Testis (tissue), 3 donors: ENCODE results near the gene PNMA8B. TPM values are rescaled to one million over a fixed set of nuclear protein-coding genes. Genes with fewer than 3 reads are reported as not detected.

ENCODE experiments used
- DNase-seq: peaks from one replicate; pipeline ENCODE4 v3.0.0-alpha.2; 2019
- H3K27ac ChIP-seq, 2 donors: fragments of 200-600 bp; sonication (generic); one replicate each; pipeline ENCODE4 v1.5.1; 2019
- H3K27me3 ChIP-seq: fragments of 200-600 bp; sonication (generic); one replicate; pipeline ENCODE4 v1.5.1; 2019
- H3K36me3 ChIP-seq: fragments of 200-600 bp; sonication (generic); one replicate; pipeline ENCODE4 v1.5.1; 2017; ENCODE audit warnings: low read depth; ENCODE audit errors: missing control alignments
- H3K4me1 ChIP-seq: fragments of 200-600 bp; sonication (generic); one replicate; pipeline ENCODE4 v1.5.1; 2019
- H3K4me3 ChIP-seq, 2 donors: fragments of 200-600 bp; sonication (generic); one replicate each; pipeline ENCODE4 v1.5.1; 2017 to 2019
- H3K9me3 ChIP-seq: fragments of 200-600 bp; sonication (generic); one replicate; pipeline ENCODE4 v1.5.1; 2017
- POLR2A ChIP-seq: fragments of 450-650 bp; IDR thresholded peaks from one replicate; pipeline ENCODE4 v1.6.1; 2017; ENCODE audit warnings: antibody characterized with exemption, mild to moderate bottlenecking, moderate library complexity
- WGBS, 2 donors: methylation state at CpG; one replicate each; pipeline ENCODE4 v1.1.5; 2018; 5-methylcytosine and 5-hydroxymethylcytosine counted together
- intact Hi-C: fragments of 100-400 bp; cut with DNase I; formaldehyde crosslinking; loops from one replicate; pipeline ENCODE4 v1.15.1; 2023; ENCODE audit warnings: low total_unique reads
- polyA plus RNA-seq: library from polyadenylated mRNA; stranded (reverse); fragments of 350-450 nt; fragmentation: Illumina TruSeq; extraction: RNeasy Lipid Tissue Mini Kit (QIAGEN cat#74804); gene quantifications from one replicate; pipeline ENCODE4 v1.2.3, GENCODE V29; 2014; ENCODE audit warnings: low read depth, low replicate concordance; ENCODE audit not compliant: insufficient read depth
- total RNA-seq, 2 donors: library from RNA; depleted of rRNA; stranded (reverse); fragments of >200 nt; gene quantifications; one replicate each; pipeline ENCODE4 v1.2.3, GENCODE V29; 2016
- TF ChIP-seq, protein P1 (sequence below), 3 experiments: fragments of 450-650 bp in 2 of 3; fragments of 200-600 bp in 1 of 3; sonication (generic) in 1 of 3; IDR thresholded peaks; one replicate each; pipeline ENCODE4 v1.5.1; 2016 to 2019; ENCODE audit warnings: antibody characterized with exemption in 3 of 3, mild to moderate bottlenecking in 2 of 3, moderate library complexity in 1 of 3

PNMA8B gene
- total and polyA plus RNA-seq, 3 donors from 2014 or later, result 1.6 to 3.1 (median 3.1) TPM

GRCh38 chr19:46496304-46496703 lies 637 bp upstream of the PNMA8B start:
- TF ChIP-seq POLR2A, result no peak
- TF ChIP-seq, protein P1, sequence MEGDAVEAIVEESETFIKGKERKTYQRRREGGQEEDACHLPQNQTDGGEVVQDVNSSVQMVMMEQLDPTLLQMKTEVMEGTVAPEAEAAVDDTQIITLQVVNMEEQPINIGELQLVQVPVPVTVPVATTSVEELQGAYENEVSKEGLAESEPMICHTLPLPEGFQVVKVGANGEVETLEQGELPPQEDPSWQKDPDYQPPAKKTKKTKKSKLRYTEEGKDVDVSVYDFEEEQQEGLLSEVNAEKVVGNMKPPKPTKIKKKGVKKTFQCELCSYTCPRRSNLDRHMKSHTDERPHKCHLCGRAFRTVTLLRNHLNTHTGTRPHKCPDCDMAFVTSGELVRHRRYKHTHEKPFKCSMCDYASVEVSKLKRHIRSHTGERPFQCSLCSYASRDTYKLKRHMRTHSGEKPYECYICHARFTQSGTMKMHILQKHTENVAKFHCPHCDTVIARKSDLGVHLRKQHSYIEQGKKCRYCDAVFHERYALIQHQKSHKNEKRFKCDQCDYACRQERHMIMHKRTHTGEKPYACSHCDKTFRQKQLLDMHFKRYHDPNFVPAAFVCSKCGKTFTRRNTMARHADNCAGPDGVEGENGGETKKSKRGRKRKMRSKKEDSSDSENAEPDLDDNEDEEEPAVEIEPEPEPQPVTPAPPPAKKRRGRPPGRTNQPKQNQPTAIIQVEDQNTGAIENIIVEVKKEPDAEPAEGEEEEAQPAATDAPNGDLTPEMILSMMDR (IDR thresholded peaks at IDR 0.05), result no peak
- H3K27me3 ChIP-seq, result no peaks in the 10 kb centered on the region
- 51 to 59% methylated on average over 6 of the region's 6 CpGs for WGBS, 2 donors
- no peak overlapping the region for H3K27ac ChIP-seq
- no peak for DNase-seq
- H3K36me3 ChIP-seq, result no peaks in the 10 kb centered on the region
- peaks cover 20% of the 10 kb centered on the region for H3K4me1 ChIP-seq
- H3K9me3 ChIP-seq, result no peaks in the 10 kb centered on the region
- intact Hi-C loops, result loop anchor here (10.0 kb wide), 1 partner anchor 212 kb away; no protein-coding TSS in a partner anchor
- peak overlapping the region in 1 of 2 donors; percentile 52 for H3K4me3 ChIP-seq

DNA sequence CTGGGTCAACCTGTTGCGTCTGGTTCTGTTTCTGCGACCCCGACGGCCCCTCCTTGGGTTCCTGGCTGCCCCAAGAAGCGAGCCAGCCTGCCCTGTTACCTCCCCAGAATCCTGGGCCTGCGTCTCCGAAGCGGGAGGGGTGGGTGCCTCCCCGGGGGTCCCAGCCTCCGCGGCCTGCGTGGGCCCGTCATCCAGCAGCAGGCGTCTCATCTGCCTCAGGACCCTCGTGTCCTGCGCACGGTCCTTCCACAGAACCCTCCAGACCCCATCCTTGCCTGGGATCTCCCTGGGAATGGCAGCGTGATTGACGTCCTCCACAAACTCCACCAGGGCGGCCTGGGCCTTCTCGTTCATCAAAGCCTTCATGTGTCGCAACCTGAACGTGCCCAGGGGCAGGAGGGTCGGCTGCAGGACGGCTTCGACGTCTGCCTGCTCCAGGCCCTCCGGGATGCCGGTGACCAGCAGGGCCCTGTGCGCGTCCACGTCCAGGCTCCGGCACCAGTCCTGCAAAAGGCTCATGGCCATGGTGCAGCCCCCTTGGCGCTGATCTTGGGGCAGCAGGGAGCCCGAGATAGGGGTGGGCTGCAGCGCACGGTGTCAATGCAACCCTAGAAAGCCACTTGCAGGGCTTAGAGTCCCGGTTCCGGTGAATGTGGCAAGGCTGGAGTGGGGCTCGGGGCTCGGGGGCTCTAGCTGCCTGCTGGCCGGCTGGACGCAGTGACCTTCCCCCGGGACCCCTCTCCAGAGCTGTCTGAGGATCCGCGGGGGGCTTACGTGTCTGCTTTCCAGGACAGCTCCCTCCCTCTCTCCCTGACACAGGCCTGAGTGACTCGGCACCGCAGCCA lies 504 bp downstream of the PNMA8B start:
- H3K27me3 ChIP-seq, result no peaks in the 10 kb centered on the region
- H3K9me3 ChIP-seq, result no peaks in the 10 kb centered on the region
- H3K36me3 ChIP-seq, result no peaks in the 10 kb centered on the region
- DNase-seq, result no peak
- no peak overlapping the region for H3K27ac ChIP-seq
- intact Hi-C loops, result loop anchor here (10.0 kb wide), 1 partner anchor 210 kb away; no protein-coding TSS in a partner anchor
- peaks cover 21% of the 10 kb centered on the region for H3K4me1 ChIP-seq
- H3K4me3 ChIP-seq, result peak overlapping the region; percentile 33 to 52
- TF ChIP-seq, protein P1 (IDR thresholded peaks at IDR 0.05), result no peak
- TF ChIP-seq POLR2A, result no peak
- WGBS, 2 donors, result 37 to 42% methylated on average over 25 to 49 of the region's 49 CpGs

DNA sequence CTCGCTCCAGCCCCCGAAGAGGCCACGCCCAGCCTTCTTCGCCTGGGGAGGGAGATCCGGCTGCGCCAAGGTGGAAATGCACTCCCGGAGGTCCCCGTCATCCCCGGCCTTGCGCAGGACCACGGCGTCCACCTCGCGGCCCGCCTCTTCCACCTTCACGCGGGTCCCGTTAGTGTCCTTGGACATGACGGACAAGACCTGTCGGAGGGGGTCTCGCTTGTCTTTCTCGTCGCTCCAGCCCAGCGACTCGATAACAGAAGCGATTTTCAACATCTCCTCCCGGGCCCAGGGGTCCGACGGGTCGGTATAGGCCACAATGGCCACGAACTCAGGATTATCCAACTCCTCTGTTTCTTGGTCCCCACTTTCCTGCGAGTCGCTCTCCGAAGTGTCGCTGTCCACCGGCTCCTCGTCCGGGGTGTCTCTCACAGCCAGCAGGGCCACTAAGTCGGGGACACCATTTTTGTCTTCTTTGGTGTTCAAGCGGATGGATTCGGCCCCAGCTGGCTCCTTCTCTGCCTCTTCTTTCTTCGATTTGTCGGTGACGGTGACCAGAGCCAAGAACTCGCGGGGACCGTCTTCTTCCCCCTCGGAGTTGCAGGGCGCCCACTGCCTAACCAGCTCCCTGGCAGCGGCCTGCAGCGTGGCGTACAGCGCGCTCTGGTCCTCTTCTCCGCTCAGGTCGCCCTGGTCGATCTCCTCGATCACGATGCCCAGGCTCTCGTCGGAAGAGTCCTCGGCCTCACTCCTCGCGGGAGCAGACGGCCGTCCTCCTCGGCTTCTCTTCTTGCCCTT lies 1.3 kb downstream of the PNMA8B start:
- Histone ChIP-seq H3K27ac (no peak overlapping the region), H3K27me3 (no peaks in the 10 kb centered on the region), H3K4me3 (peak overlapping the region; percentile 48 to 57), H3K4me1 (peaks cover 29% of the 10 kb centered on the region), H3K36me3 (no peaks in the 10 kb centered on the region), H3K9me3 (no peaks in the 10 kb centered on the region)
- WGBS, 2 donors, result 52 to 68% methylated on average over 49 to 66 of the region's 67 CpGs
- no peak for DNase-seq
- no peak for TF ChIP-seq POLR2A
- TF ChIP-seq, protein P1 (IDR thresholded peaks at IDR 0.05), result no peak
- intact Hi-C loops, result loop anchor here (10.0 kb wide), 1 partner anchor 210 kb away; no protein-coding TSS in a partner anchor

DNA sequence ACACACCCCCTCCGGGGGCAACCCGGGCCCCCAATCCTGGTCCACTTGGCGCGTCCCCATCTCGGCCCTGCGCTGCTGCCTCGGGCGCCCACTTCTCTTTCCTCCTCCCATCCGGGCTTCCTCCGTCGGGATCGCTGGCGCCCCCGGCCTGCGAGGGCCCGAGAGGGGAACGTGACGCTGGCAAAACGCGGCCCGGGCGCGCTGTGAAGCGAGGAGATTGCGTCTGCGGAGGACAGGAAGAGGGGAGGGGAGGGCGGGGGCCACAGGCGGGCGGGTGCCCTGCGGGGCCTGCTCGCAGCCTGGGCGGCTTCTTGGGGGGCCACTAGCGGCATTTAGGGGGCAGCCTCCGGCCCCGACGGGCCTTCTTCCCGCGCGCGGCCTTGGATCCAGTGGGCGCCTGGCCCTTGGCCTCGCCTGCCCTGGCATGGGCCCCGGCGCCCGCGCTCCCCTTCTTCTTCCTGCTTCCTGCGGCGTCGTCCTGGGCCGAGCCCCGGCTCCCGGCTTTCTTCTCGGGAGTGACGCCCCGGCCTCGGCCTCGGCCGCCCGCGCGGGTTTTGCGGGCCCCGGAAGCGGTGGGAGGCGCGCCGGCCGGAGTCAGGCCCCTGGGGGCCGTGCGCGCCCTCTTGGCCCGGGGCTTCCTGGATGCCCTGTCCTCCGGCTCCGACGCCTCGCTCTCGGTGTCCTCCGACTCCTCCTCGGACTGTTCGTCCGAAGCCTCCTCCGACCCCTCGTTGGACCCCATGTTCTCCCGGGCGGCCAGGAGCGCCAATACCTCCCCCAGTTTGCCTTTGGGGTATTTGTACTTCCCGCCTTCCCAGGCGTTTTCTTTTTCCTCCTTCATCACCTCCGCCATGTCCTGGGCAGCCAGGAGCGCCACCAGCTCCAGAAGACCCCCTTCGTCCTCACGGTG lies 2.2 kb downstream of the PNMA8B start:
- Histone ChIP-seq H3K9me3 (no peaks in the 10 kb centered on the region), H3K4me1 (peaks cover 36% of the 10 kb centered on the region), H3K27me3 (no peaks in the 10 kb centered on the region), H3K36me3 (no peaks in the 10 kb centered on the region), H3K27ac (peak overlapping the region; percentile 47 to 80), H3K4me3 (peak overlapping the region; percentile 48 to 57)
- 17 to 18% methylated on average over 36 to 65 of the region's 92 CpGs for WGBS, 2 donors
- DNase-seq, result no peak
- intact Hi-C loops, result loop anchor here (10.0 kb wide), 1 partner anchor 209 kb away; no protein-coding TSS in a partner anchor
- TF ChIP-seq, protein P1 (IDR thresholded peaks at IDR 0.05), result no peak
- no peak for TF ChIP-seq POLR2A
